A673 (cell line): ENCODE results near the gene FAM24A.

Experiments used
- EZH2 ChIP-seq: fragments of 200-600 bp; sonication (generic); IDR thresholded peaks from 2 replicates; pipeline ENCODE4 v1.6.1; 2017; ENCODE audit warnings: borderline replicate concordance, low read depth, mild to moderate bottlenecking, mixed read lengths, antibody characterized with exemption, low read length; ENCODE audit not compliant: poor library complexity, severe bottlenecking
- TF ChIP-seq, protein P1 (sequence below): fragments of 300-800, 200-600 bp; sonication (generic); conservative IDR thresholded peaks from 2 replicates; pipeline ENCODE4 v1.5.1; 2017; ENCODE audit warnings: low read depth, mild to moderate bottlenecking, antibody characterized with exemption, low read length, moderate library complexity, mixed read lengths

GRCh38 chr10:122949296-122949695, 38.9 kb downstream of the FAM24A start:
- TF ChIP-seq, protein P1, sequence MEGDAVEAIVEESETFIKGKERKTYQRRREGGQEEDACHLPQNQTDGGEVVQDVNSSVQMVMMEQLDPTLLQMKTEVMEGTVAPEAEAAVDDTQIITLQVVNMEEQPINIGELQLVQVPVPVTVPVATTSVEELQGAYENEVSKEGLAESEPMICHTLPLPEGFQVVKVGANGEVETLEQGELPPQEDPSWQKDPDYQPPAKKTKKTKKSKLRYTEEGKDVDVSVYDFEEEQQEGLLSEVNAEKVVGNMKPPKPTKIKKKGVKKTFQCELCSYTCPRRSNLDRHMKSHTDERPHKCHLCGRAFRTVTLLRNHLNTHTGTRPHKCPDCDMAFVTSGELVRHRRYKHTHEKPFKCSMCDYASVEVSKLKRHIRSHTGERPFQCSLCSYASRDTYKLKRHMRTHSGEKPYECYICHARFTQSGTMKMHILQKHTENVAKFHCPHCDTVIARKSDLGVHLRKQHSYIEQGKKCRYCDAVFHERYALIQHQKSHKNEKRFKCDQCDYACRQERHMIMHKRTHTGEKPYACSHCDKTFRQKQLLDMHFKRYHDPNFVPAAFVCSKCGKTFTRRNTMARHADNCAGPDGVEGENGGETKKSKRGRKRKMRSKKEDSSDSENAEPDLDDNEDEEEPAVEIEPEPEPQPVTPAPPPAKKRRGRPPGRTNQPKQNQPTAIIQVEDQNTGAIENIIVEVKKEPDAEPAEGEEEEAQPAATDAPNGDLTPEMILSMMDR = no peak
- no peak for TF ChIP-seq EZH2
